GM23338 (cell line): Measurements from ENCODE around the gene MYH6.

Experiments
- CREB1 ChIP-seq: fragments of 250-450 bp; sonication (Bioruptor Pico); IDR thresholded peaks from 2 replicates; pipeline ENCODE4 v1.5.0; 2020; ENCODE audit warnings: low read depth, mild to moderate bottlenecking, moderate library complexity
- CTCF ChIP-seq, 2 experiments: fragments of 200-600 bp in 1 of 2; sonication (generic) in 1 of 2; conservative IDR thresholded peaks; 2 replicates each; pipeline versions ENCODE4 v1.5.1 to v1.6.1; 2016 to 2017; ENCODE audit warnings: antibody characterized with exemption in 2 of 2, low read depth in 2 of 2, mild to moderate bottlenecking in 2 of 2, moderate library complexity in 1 of 2
- ETS1 ChIP-seq: IDR thresholded peaks from 2 replicates; pipeline ENCODE4 v1.6.1; 2016; ENCODE audit warnings: antibody characterized with exemption
- EZH2 ChIP-seq: fragments of 200-600 bp; sonication (generic); IDR thresholded peaks from one replicate; pipeline ENCODE4 v1.8.0; 2017; ENCODE audit warnings: antibody characterized with exemption, mild to moderate bottlenecking, low read depth; ENCODE audit not compliant: unreplicated experiment
- EZH2phosphoT487 ChIP-seq: fragments of 200-600 bp; sonication (generic); IDR thresholded peaks from one replicate; pipeline ENCODE4 v1.8.1; 2018; ENCODE audit warnings: antibody characterized with exemption; ENCODE audit not compliant: unreplicated experiment
- JUNB ChIP-seq: IDR thresholded peaks from one replicate; pipeline ENCODE4 v1.6.1; 2016; ENCODE audit warnings: antibody characterized with exemption; ENCODE audit not compliant: unreplicated experiment
- POLR2AphosphoS5 ChIP-seq: IDR thresholded peaks from 2 replicates; pipeline ENCODE4 v1.6.1; 2016; ENCODE audit warnings: antibody characterized with exemption, low read depth
- REST ChIP-seq: IDR thresholded peaks from one replicate; pipeline ENCODE4 v1.6.1; 2018; ENCODE audit warnings: antibody characterized with exemption; ENCODE audit not compliant: unreplicated experiment
- STAT1 ChIP-seq: IDR thresholded peaks from one replicate; pipeline ENCODE4 v1.6.1; 2016; ENCODE audit warnings: antibody characterized with exemption; ENCODE audit not compliant: unreplicated experiment
- ZNF462 ChIP-seq: fragments of 250-450 bp; sonication (Bioruptor Pico); IDR thresholded peaks from 2 replicates; pipeline ENCODE4 v1.5.0; 2020; ENCODE audit warnings: mild to moderate bottlenecking, moderate library complexity

- TF ChIP-seq CTCF (conservative IDR thresholded peaks at IDR 0.05; ENCODE audit: low read depth in 2 of 2): no peak
- TF ChIP-seq POLR2AphosphoS5: no peak
- no peak for TF ChIP-seq EZH2
- TF ChIP-seq ZNF462 (CRISPR knock-in tag): no peak
- TF ChIP-seq EZH2phosphoT487: no peak
- no peak for TF ChIP-seq REST
- TF ChIP-seq CREB1 (CRISPR knock-in tag): no peak
- TF ChIP-seq STAT1: no peak
- TF ChIP-seq JUNB: no peak
- no peak for TF ChIP-seq ETS1
Measured at GRCh38 chr14:23382276-23382675, 25.8 kb downstream of the MYH6 start.
